Mammary epithelial cell (primary cell): ENCODE data around the gene PHLDA1.

Source experiments
- EZH2 ChIP-seq: IDR thresholded peaks from 2 replicates; pipeline ENCODE4 v1.6.1; 2012; ENCODE audit warnings: low read length, inconsistent platforms, borderline replicate concordance
- TF ChIP-seq, protein P1 (sequence below), 2 donors: IDR thresholded peaks in 1 of 2; conservative IDR thresholded peaks in 1 of 2; 2 replicates each; pipeline ENCODE4 v1.5.1; 2011 to 2012; ENCODE audit warnings: inconsistent platforms in 2 of 2, low read length in 2 of 2, mild to moderate bottlenecking in 2 of 2, control low read depth in 1 of 2, low read depth in 1 of 2; ENCODE audit not compliant: insufficient read depth in 1 of 2; ENCODE audit errors: extremely low read depth in 1 of 2

DNA sequence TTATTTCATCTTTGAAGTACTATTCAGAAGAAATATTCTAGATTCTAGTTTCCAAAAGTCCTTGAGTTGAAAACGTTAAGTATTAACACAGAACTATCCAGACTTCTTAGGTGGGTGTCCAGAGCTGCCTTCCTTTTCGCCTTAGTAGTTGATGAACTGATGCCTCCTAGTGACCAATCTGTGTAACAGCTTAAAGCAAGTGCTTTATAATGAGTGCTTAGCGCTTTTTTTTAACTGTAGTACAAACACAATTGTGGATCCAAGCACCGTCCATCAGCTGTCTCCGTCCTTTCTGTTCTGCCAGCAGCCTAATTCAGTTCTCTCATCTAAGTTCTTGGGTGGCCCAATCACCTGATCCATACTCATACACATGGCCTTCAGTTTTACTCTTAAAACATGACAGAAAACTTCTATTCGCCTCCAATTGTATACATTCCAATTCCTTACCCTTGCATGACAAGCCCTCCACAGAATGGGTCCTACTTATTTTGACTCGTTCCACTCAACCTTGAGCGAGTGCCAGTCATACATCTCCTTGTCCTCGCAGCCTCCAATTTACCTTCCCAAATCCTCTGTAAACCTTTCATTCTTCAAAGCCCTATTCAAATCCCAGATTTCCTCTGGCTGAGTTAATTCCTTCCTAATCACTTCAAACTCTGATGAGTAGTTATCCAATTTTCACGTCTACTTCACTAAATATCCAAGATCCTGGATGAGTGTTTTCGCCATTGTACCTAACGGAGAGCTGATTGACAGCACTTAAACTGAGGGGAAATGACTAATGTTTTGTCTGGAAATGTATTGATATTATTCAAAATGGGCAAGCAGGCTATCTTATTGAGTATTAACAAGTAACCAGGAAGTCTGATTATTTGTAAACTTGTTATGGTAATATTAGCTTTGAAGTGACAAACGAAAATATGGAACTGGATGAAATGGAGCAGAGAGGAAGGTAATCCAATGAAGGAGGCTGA lies 5.8 kb upstream of the PHLDA1 start:
- TF ChIP-seq, protein P1, sequence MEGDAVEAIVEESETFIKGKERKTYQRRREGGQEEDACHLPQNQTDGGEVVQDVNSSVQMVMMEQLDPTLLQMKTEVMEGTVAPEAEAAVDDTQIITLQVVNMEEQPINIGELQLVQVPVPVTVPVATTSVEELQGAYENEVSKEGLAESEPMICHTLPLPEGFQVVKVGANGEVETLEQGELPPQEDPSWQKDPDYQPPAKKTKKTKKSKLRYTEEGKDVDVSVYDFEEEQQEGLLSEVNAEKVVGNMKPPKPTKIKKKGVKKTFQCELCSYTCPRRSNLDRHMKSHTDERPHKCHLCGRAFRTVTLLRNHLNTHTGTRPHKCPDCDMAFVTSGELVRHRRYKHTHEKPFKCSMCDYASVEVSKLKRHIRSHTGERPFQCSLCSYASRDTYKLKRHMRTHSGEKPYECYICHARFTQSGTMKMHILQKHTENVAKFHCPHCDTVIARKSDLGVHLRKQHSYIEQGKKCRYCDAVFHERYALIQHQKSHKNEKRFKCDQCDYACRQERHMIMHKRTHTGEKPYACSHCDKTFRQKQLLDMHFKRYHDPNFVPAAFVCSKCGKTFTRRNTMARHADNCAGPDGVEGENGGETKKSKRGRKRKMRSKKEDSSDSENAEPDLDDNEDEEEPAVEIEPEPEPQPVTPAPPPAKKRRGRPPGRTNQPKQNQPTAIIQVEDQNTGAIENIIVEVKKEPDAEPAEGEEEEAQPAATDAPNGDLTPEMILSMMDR (conservative IDR thresholded peaks at IDR 0.05 in 1 of 2, IDR thresholded peaks at IDR 0.05 in 1 of 2; ENCODE audit: extremely low read depth in 1 of 2, insufficient read depth in 1 of 2, low read depth in 1 of 2, low read length in 2 of 2): peak; percentile 73 to 83
- TF ChIP-seq EZH2: no peak
